Prostate gland (tissue), 2 donors: Measurements from ENCODE around the gene LGI4. TPM values are rescaled to one million over a fixed set of nuclear protein-coding genes. Genes with fewer than 3 reads are reported as not detected.

Experiments used
- DNase-seq: peaks from one replicate; pipeline ENCODE4 v3.0.0-alpha.2; 2019; ENCODE audit warnings: low spot score
- H3K27ac ChIP-seq, 2 donors: fragments of 200-600 bp; sonication (generic); 2 replicates each; pipeline ENCODE4 v1.5.1; 2017 to 2019
- H3K27me3 ChIP-seq: fragments of 200-600 bp; sonication (generic); replicated peaks from 2 replicates; pipeline ENCODE4 v1.5.1; 2019; ENCODE audit not compliant: insufficient read depth
- H3K36me3 ChIP-seq, 2 donors: fragments of 200-600 bp; sonication (generic); 1 replicate in 1 of 2; 2 replicates in 1 of 2; pipeline versions ENCODE4 v1.5.1 to v1.8.1; 2017 to 2019
- H3K4me1 ChIP-seq: fragments of 200-600 bp; sonication (generic); replicated peaks from 2 replicates; pipeline ENCODE4 v1.5.1; 2019
- H3K4me3 ChIP-seq, 2 donors: fragments of 200-600 bp; sonication (generic); 2 replicates each; pipeline ENCODE4 v1.5.1; 2017 to 2019
- H3K9me3 ChIP-seq: fragments of 200-600 bp; sonication (generic); 2 replicates; pipeline ENCODE4 v1.5.1; 2017
- POLR2A ChIP-seq: fragments of 450-650 bp; IDR thresholded peaks from one replicate; pipeline ENCODE4 v1.6.1; 2016; ENCODE audit warnings: antibody characterized with exemption, mild to moderate bottlenecking
- POLR2AphosphoS5 ChIP-seq: sonication (generic); formaldehyde crosslinking; IDR thresholded peaks from one replicate; pipeline ENCODE4 v1.6.1; 2017; ENCODE audit warnings: antibody characterized with exemption
- WGBS: methylation state at CpG from one replicate; pipeline ENCODE4 v1.1.5; 2018; 5-methylcytosine and 5-hydroxymethylcytosine counted together
- intact Hi-C: fragments of 100-400 bp; cut with DNase I; formaldehyde crosslinking; loops from one replicate; pipeline ENCODE4 v1.14.2; 2022
- total RNA-seq, 2 donors: library from RNA; depleted of rRNA; stranded (reverse); fragments of >200 nt; gene quantifications; one replicate each; pipeline ENCODE4 v1.1.0, GENCODE V29; 2016
- TF ChIP-seq, protein P1 (sequence below), 4 experiments: fragments of 200-600 bp in 2 of 4; fragments of 450-650 bp in 2 of 4; sonication (generic) in 2 of 4; IDR thresholded peaks; 1 replicate in 3 of 4; 2 replicates in 1 of 4; pipeline ENCODE4 v1.5.1; 2016 to 2019; ENCODE audit warnings: antibody characterized with exemption in 4 of 4, mild to moderate bottlenecking in 2 of 4, moderate library complexity in 2 of 4

The LGI4 gene
- total RNA-seq, 2 donors from 2014 or later = 9.1 to 16.3 TPM

DNA sequence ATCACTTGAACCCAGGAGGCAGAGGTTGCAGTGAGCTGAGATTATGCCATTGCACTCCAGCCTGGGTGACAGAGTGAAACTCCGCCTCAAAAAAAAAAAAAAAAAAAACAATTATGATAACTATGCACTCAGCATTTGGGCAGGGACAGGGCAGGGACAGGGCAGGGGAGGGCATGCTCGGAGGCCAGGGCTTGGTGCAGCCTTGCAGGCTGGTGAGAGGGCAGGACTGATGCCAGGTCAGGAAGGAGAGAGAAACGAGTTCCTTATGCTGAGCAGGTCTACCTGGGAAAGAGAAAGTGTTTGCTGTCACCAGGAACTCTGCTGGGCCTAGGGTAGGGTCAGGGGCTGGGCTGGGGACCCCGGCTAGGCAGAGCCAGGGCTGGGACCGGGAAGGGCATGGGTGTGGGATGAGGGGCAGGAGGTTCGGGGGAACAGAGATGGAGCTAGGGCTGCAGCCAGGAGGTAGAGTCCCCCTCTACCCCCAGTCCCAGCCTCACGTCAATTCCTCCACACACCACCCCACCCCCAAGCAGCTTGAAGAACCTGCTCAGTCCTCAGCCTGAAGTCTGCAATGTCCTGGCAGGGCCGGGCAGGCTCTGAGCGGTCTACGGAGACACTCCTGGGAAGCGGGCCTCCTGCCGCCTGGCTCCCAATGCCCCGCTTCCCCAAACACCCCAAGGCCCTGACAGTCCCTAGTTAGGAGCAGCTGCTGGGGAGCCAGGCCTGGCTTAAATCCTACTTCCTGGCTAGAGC is 16.4 kb downstream of the LGI4 start:
- Histone ChIP-seq H3K9me3 (no peaks in the 10 kb centered on the region), H3K27me3 (no peaks in the 10 kb centered on the region), H3K4me3 (peak overlapping the region; percentile 64 to 65), H3K36me3 (no peaks in the 10 kb centered on the region), H3K27ac (peak overlapping the region; percentile 83 to 88), H3K4me1 (peaks cover 5% of the 10 kb centered on the region)
- peak; percentile 41 for TF ChIP-seq POLR2A
- TF ChIP-seq, protein P1, sequence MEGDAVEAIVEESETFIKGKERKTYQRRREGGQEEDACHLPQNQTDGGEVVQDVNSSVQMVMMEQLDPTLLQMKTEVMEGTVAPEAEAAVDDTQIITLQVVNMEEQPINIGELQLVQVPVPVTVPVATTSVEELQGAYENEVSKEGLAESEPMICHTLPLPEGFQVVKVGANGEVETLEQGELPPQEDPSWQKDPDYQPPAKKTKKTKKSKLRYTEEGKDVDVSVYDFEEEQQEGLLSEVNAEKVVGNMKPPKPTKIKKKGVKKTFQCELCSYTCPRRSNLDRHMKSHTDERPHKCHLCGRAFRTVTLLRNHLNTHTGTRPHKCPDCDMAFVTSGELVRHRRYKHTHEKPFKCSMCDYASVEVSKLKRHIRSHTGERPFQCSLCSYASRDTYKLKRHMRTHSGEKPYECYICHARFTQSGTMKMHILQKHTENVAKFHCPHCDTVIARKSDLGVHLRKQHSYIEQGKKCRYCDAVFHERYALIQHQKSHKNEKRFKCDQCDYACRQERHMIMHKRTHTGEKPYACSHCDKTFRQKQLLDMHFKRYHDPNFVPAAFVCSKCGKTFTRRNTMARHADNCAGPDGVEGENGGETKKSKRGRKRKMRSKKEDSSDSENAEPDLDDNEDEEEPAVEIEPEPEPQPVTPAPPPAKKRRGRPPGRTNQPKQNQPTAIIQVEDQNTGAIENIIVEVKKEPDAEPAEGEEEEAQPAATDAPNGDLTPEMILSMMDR (IDR thresholded peaks at IDR 0.05) = no peak
- DNase-seq = no peak
- WGBS = 33% methylated on average over 11 of the region's 13 CpGs
- intact Hi-C loops = no loop called here

DNA sequence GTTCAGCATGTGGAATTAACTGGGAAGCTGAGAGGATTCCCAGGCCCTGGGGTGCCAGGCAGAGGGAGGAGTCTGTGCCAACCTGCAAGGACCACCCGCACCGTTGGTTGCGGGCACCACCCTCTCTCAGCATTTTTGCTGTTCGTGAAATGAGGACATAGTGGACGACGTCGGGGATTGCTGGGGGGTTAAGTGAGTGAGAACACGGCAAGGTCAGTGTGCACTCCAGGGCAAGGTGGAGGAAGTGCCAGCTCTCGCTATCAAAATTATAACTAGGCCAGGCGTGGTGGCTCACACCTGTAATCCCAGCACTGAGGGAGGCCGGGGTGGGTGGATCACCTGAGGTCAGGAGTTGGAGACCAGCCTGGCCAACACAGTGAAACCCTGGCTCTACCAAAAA is 17.1 kb downstream of the LGI4 start:
- Histone ChIP-seq H3K36me3 (no peaks in the 10 kb centered on the region), H3K9me3 (no peaks in the 10 kb centered on the region), H3K27me3 (no peaks in the 10 kb centered on the region), H3K4me1 (peaks cover 5% of the 10 kb centered on the region), H3K27ac (peak overlapping the region; percentile 83 to 88), H3K4me3 (peak overlapping the region; percentile 64 to 65)
- intact Hi-C loops = no loop called here
- TF ChIP-seq POLR2A (no peak), POLR2AphosphoS5 (no peak)
- TF ChIP-seq, protein P1 (IDR thresholded peaks at IDR 0.05) = no peak
- WGBS = 69% methylated on average over 11 of the region's 11 CpGs
- DNase-seq = no peak

DNA sequence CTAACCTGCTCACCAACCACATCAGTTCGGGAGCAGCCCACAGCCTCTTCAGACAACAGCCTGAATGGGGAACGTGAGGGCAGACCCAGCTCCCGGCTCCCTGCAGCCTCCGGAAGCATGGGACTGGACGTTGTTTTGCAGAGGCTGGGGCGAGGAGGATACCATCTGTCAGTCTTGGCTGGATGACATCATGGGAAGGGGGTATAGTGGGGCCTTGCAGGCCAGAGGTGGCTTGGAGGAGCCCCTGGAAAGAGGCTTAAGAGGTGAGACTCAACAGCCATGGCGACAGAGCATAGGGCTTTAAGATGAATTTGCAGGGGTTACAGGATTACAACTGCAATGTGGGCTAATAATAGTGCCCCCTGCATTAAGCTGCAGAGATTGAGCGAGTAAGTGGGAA is 17.7 kb downstream of the LGI4 start:
- Histone ChIP-seq H3K36me3 (no peaks in the 10 kb centered on the region), H3K27ac (peak overlapping the region; percentile 83 to 88), H3K27me3 (no peaks in the 10 kb centered on the region), H3K9me3 (no peaks in the 10 kb centered on the region), H3K4me1 (peaks cover 2% of the 10 kb centered on the region), H3K4me3 (peak overlapping the region; percentile 64 to 65)
- no peak for DNase-seq
- TF ChIP-seq, protein P1 (IDR thresholded peaks at IDR 0.05) = no peak
- TF ChIP-seq POLR2AphosphoS5 = no peak
- no peak for TF ChIP-seq POLR2A
- intact Hi-C loops = no loop called here
- 43% methylated on average over 8 of the region's 8 CpGs for WGBS

DNA sequence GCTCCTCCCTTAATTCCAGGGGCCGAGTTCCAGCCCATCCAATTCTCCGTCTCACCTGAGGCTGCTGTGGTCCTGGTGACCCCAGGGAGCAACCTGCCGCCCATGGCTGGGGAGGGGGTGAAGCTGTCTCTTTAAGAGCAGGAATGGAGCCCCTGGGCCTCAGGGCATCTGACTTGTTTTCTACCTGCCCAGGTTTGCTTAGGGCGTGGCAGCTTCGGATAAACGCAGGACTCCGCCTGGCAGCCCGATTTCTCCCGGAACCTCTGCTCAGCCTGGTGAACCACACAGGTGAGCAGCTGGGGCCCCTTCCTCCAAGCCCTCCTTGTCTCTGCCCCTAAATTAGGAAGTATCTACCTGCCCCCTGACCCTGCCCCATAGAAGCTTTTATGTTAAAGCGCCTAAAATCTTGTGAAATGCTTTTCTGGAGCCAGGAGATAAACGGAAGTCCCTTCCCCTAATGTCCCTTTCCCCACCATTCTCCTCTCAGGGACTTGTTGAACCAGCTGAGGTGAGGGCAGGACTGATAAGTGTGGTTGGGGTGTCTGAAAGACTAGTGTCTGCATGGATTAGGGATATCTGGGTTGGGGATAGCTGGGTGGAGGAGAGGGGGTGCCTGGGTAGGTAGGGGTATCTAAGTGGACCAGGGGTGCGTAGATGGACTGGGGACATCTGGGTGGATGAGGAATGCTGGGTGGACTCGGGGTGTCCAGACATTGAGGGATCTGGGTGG is 18.6 kb downstream of the LGI4 start:
- Histone ChIP-seq H3K36me3 (no peaks in the 10 kb centered on the region), H3K27me3 (no peaks in the 10 kb centered on the region), H3K9me3 (no peaks in the 10 kb centered on the region), H3K27ac (peak overlapping the region; percentile 83 to 88), H3K4me1 (no peaks in the 10 kb centered on the region), H3K4me3 (peak overlapping the region; percentile 64 to 65)
- DNase-seq = peak; percentile 76
- WGBS = 55% methylated on average over 13 of the region's 13 CpGs
- TF ChIP-seq POLR2AphosphoS5 (peak; percentile 58), POLR2A (peak; percentile 85)
- TF ChIP-seq, protein P1 (IDR thresholded peaks at IDR 0.05) = peak in 1 of 4 experiments; percentile 5
- intact Hi-C loops = no loop called here
